IPS DF 19.7 (cell line): ENCODE measurements around the gene DCST1.

ENCODE experiments used
- DNase-seq: peaks from one replicate; pipeline ENCODE4 v3.0.0-alpha.2; 2013; ENCODE audit warnings: low read depth, low spot score

Gene DCST1

GRCh38 chr1:155034318-155035208 lies 939 bp downstream of the DCST1 start:
- DNase-seq: no peak

GRCh38 chr1:155035936-155036335 lies 2.3 kb downstream of the DCST1 start:
- no peak for DNase-seq

- DNase-seq: no peak
Measured at GRCh38 chr1:155037043-155037442, 3.4 kb downstream of the DCST1 start.

GRCh38 chr1:155037851-155038441 lies 4.3 kb downstream of the DCST1 start:
- no peak for DNase-seq

- no peak for DNase-seq
Measured at GRCh38 chr1:155038602-155039307, 5.1 kb downstream of the DCST1 start.

- no peak for DNase-seq
Measured at GRCh38 chr1:155039308-155039669, 5.7 kb downstream of the DCST1 start.

GRCh38 chr1:155040358-155041093 lies 6.9 kb downstream of the DCST1 start:
- no peak for DNase-seq

- no peak for DNase-seq
Measured at GRCh38 chr1:155042789-155043188, 9.2 kb downstream of the DCST1 start.

GRCh38 chr1:155043301-155043702 lies 9.7 kb downstream of the DCST1 start:
- DNase-seq: no peak

- no peak for DNase-seq
Measured at GRCh38 chr1:155043793-155044192, 10.2 kb downstream of the DCST1 start.

- no peak for DNase-seq
Measured at GRCh38 chr1:155044365-155044764, 10.7 kb downstream of the DCST1 start.

- no peak for DNase-seq
Measured at GRCh38 chr1:155044812-155045657, 11.4 kb downstream of the DCST1 start.

GRCh38 chr1:155048449-155049334 lies 15.1 kb downstream of the DCST1 start:
- no peak for DNase-seq

GRCh38 chr1:155049651-155050559 lies 16.3 kb downstream of the DCST1 start:
- DNase-seq: no peak

GRCh38 chr1:155050560-155051341 lies 17.1 kb downstream of the DCST1 start, which contains the start of gene ADAM15:
ADAM15 (plus strand) TSS chr1:155051316; CDS start chr1:155051387, 71 bp downstream.
- DNase-seq: no peak

GRCh38 chr1:155051342-155051776 lies 17.7 kb downstream of the DCST1 start:
- DNase-seq: no peak

GRCh38 chr1:155051777-155052398 lies 18.3 kb downstream of the DCST1 start:
- DNase-seq: no peak
